ENCODE results near the gene CDS1.

Gene CDS1

DNA sequence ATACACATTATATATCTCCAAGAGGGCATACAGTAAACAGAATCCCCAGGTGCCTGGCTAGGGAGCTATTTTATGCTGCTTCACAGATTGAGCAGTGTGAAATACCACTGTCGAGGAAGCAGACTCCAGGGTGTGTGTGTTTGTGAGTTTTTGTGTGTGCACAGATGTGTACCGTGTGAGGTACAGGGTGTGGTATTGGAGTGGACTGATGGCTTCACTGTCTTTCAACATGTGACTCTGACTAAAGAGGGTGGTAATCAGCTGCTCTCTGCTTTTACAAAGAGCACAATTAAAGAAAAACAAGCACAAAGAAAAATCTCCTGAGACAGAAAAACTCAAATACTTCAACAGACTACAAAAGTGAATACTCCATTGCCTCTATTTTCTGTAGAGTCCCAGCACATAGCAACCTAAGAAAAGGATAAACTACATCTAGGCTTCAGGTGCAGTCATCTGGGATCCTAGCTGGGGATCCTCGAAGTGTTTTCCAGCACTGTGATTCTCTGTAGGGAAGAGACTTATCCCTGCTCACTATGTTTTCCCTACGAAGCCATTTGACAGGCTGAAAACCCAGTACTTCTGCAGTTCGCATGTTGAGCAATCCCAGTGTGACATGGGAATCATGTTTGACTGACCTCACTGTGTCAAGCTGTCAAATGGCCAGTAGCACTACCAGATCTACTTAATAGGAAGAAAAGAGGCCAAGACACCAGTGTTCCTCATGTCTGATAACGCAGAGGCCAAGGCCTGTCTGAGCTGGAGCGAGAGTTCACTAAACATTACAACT lies 100.3 kb downstream of the CDS1 start:
- no peak for TF ChIP-seq CTCF (IDR thresholded peaks at IDR 0.05)
- no peak overlapping the region for H3K4me3 ChIP-seq (ENCODE audit: low read depth in 1 of 2, low read length in 1 of 2)
- H3K36me3 ChIP-seq, result peaks cover 100% of the 10 kb centered on the region
- no peaks in the 10 kb centered on the region for H3K9me3 ChIP-seq
- no peaks in the 10 kb centered on the region for H3K27me3 ChIP-seq
- no peak overlapping the region for H3K27ac ChIP-seq
- no peaks in the 10 kb centered on the region for H3K4me1 ChIP-seq (ENCODE audit: control insufficient read depth in 1 of 2, insufficient read depth in 1 of 2, low read depth in 1 of 2, low read length in 1 of 2)

GRCh38 chr4:84684361-84684760 lies 101.4 kb downstream of the CDS1 start:
- Histone ChIP-seq H3K4me3 (ENCODE audit: low read depth in 1 of 2, low read length in 1 of 2) (no peak overlapping the region), H3K4me1 (ENCODE audit: control insufficient read depth in 1 of 2, insufficient read depth in 1 of 2, low read depth in 1 of 2, low read length in 1 of 2) (no peaks in the 10 kb centered on the region), H3K27me3 (no peaks in the 10 kb centered on the region), H3K36me3 (peaks cover 100% of the 10 kb centered on the region), H3K27ac (no peak overlapping the region), H3K9me3 (no peaks in the 10 kb centered on the region)
- TF ChIP-seq CTCF (IDR thresholded peaks at IDR 0.05), result no peak

- Histone ChIP-seq H3K4me1 (ENCODE audit: control insufficient read depth in 1 of 2, insufficient read depth in 1 of 2, low read depth in 1 of 2, low read length in 1 of 2) (no peaks in the 10 kb centered on the region), H3K9me3 (no peaks in the 10 kb centered on the region), H3K27me3 (no peaks in the 10 kb centered on the region), H3K36me3 (peaks cover 100% of the 10 kb centered on the region), H3K4me3 (ENCODE audit: low read depth in 1 of 2, low read length in 1 of 2) (no peak overlapping the region), H3K27ac (no peak overlapping the region)
- no peak for TF ChIP-seq CTCF (IDR thresholded peaks at IDR 0.05)
Measured at GRCh38 chr4:84685105-84685504, 102.2 kb downstream of the CDS1 start.

GRCh38 chr4:84688605-84689004 lies 105.7 kb downstream of the CDS1 start:
- Histone ChIP-seq H3K4me1 (ENCODE audit: control insufficient read depth in 1 of 2, insufficient read depth in 1 of 2, low read depth in 1 of 2, low read length in 1 of 2) (no peaks in the 10 kb centered on the region), H3K4me3 (ENCODE audit: low read depth in 1 of 2, low read length in 1 of 2) (no peak overlapping the region), H3K27me3 (no peaks in the 10 kb centered on the region), H3K27ac (no peak overlapping the region), H3K9me3 (no peaks in the 10 kb centered on the region), H3K36me3 (peaks cover 100% of the 10 kb centered on the region)
- no peak for TF ChIP-seq CTCF (IDR thresholded peaks at IDR 0.05)

DNA sequence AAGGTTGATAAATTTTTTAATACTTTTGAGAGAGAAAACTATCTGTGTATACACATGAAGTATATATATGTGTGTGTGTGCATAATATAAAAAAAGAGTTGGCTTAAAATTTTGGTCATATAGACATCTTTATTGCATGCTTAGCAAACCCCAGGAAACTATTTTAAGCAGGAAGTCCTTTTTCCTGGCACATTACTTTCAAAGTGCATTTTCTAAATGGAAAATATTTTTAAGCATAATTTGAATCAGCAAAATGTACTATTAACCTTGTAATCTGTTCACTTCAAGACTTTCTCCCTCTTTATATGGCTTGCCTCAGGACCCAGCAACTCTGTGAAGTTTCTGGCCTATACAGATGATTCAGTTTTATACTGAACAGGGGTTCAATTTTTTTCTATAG lies 106.3 kb downstream of the CDS1 start:
- Histone ChIP-seq H3K36me3 (peaks cover 100% of the 10 kb centered on the region), H3K27ac (no peak overlapping the region), H3K27me3 (no peaks in the 10 kb centered on the region), H3K9me3 (no peaks in the 10 kb centered on the region), H3K4me3 (ENCODE audit: low read depth in 1 of 2, low read length in 1 of 2) (no peak overlapping the region), H3K4me1 (ENCODE audit: control insufficient read depth in 1 of 2, insufficient read depth in 1 of 2, low read depth in 1 of 2, low read length in 1 of 2) (no peaks in the 10 kb centered on the region)
- no peak for TF ChIP-seq CTCF (IDR thresholded peaks at IDR 0.05)
